ENCODE data around the gene ZIC3. TPM values are rescaled to one million over a fixed set of nuclear protein-coding genes. Genes with fewer than 3 reads are reported as not detected.

Gene ZIC3
- total and polyA plus RNA-seq, 8 donors: 0.02 to 0.22 TPM; not detected in 6

- TF ChIP-seq CTCF (IDR thresholded peaks at IDR 0.05): no peak
- Histone ChIP-seq H3K9me3 (no peaks in the 10 kb centered on the region), H3K4me1 (no peaks in the 10 kb centered on the region), H3K27me3 (peaks cover 9 to 53% (median 20%) of the 10 kb centered on the region in 4 donors), H3K27ac (no peak overlapping the region), H3K4me3 (no peak overlapping the region), H3K36me3 (no peaks in the 10 kb centered on the region)
- ATAC-seq (no peak), FAIRE-seq (no peak), DNase-seq (peak in 1 of 6 donors; percentile 59)
- intact Hi-C loops (cut with DNase I): no loop called here
- WGBS, 2 donors: 5 to 27% methylated on average over 36 of the region's 36 CpGs
These were observed 1.8 kb downstream of the ZIC3 start for GRCh38 chrX:137567682-137568232.

GRCh38 chrX:137568741-137569469 is 3.0 kb downstream of the ZIC3 start:
- no peaks in the 10 kb centered on the region for H3K4me1 ChIP-seq
- H3K27ac ChIP-seq: no peak overlapping the region
- H3K36me3 ChIP-seq: no peaks in the 10 kb centered on the region
- WGBS, 2 donors: 5 to 17% methylated on average over 52 to 53 of the region's 53 CpGs
- no peak for TF ChIP-seq CTCF (IDR thresholded peaks at IDR 0.05)
- DNase-seq: no peak
- FAIRE-seq: no peak
- H3K27me3 ChIP-seq: peaks cover 10 to 53% (median 20%) of the 10 kb centered on the region in 4 donors
- ATAC-seq: no peak
- no peaks in the 10 kb centered on the region for H3K9me3 ChIP-seq
- no peak overlapping the region for H3K4me3 ChIP-seq
- intact Hi-C loops (cut with DNase I): no loop called here

- ATAC-seq: no peak
- no peaks in the 10 kb centered on the region for H3K36me3 ChIP-seq
- H3K4me1 ChIP-seq: no peaks in the 10 kb centered on the region
- no peak for DNase-seq
- no peak overlapping the region for H3K27ac ChIP-seq
- intact Hi-C loops (cut with DNase I): no loop called here
- 9 to 25% methylated on average over 16 of the region's 16 CpGs for WGBS, 2 donors
- no peak for TF ChIP-seq CTCF (IDR thresholded peaks at IDR 0.05)
- H3K9me3 ChIP-seq: no peaks in the 10 kb centered on the region
- H3K27me3 ChIP-seq: peaks cover 7 to 57% (median 20%) of the 10 kb centered on the region in 4 donors
- FAIRE-seq: no peak
- no peak overlapping the region for H3K4me3 ChIP-seq
These were observed 3.6 kb downstream of the ZIC3 start for GRCh38 chrX:137569470-137569891.

GRCh38 chrX:137573324-137574101 is 7.6 kb downstream of the ZIC3 start:
- peaks cover 7 to 75% (median 19%) of the 10 kb centered on the region in 4 donors for H3K27me3 ChIP-seq
- 7 to 18% methylated on average over 44 of the region's 44 CpGs for WGBS, 2 donors
- no peak for TF ChIP-seq CTCF (IDR thresholded peaks at IDR 0.05)
- intact Hi-C loops (cut with DNase I): no loop called here
- no peaks in the 10 kb centered on the region for H3K36me3 ChIP-seq
- no peak for FAIRE-seq
- no peak overlapping the region for H3K4me3 ChIP-seq
- peak in 1 of 6 donors; percentile 56 for DNase-seq
- no peak overlapping the region for H3K27ac ChIP-seq
- H3K9me3 ChIP-seq: no peaks in the 10 kb centered on the region
- ATAC-seq: no peak
- no peaks in the 10 kb centered on the region for H3K4me1 ChIP-seq
